HEK293 (cell line): ENCODE results near the gene WDR44.
A peak's percentile ranks its signal among the peaks of the same experiment; 100 is the strongest.

ENCODE experiments used
- FEZF1 ChIP-seq: fragments of 450-650 bp; formaldehyde crosslinking; IDR thresholded peaks from 2 replicates; pipeline ENCODE4 v1.5.1; 2016; ENCODE audit warnings: missing biosample characterization, missing genetic modification characterization
- KLF1 ChIP-seq: fragments of 450-650 bp; formaldehyde crosslinking; IDR thresholded peaks from 2 replicates; pipeline ENCODE4 v1.5.1; 2016; ENCODE audit warnings: missing biosample characterization, missing genetic modification characterization
- KLF8 ChIP-seq: fragments of 450-650 bp; formaldehyde crosslinking; IDR thresholded peaks from 2 replicates; pipeline ENCODE4 v1.5.1; 2016; ENCODE audit warnings: missing biosample characterization, missing genetic modification characterization
- SCRT2 ChIP-seq: fragments of 450-650 bp; formaldehyde crosslinking; IDR thresholded peaks from 2 replicates; pipeline ENCODE4 v1.5.1; 2016; ENCODE audit warnings: missing biosample characterization, missing genetic modification characterization
- ZBTB21 ChIP-seq: fragments of 450-650 bp; formaldehyde crosslinking; IDR thresholded peaks from 2 replicates; pipeline ENCODE4 v1.5.1; 2017; ENCODE audit warnings: missing biosample characterization, missing genetic modification characterization
- ZFHX2 ChIP-seq: fragments of 450-650 bp; formaldehyde crosslinking; conservative IDR thresholded peaks from 2 replicates; pipeline ENCODE4 v1.5.1; 2016; ENCODE audit warnings: missing biosample characterization, missing genetic modification characterization
- ZNF112 ChIP-seq: fragments of 450-650 bp; formaldehyde crosslinking; IDR thresholded peaks from 2 replicates; pipeline ENCODE4 v1.5.0; 2017; ENCODE audit warnings: missing biosample characterization, missing genetic modification characterization
- ZNF121 ChIP-seq: fragments of 450-650 bp; formaldehyde crosslinking; IDR thresholded peaks from 2 replicates; pipeline ENCODE4 v1.5.1; 2016; ENCODE audit warnings: missing biosample characterization, missing genetic modification characterization
- ZNF202 ChIP-seq: fragments of 450-650 bp; formaldehyde crosslinking; IDR thresholded peaks from 2 replicates; pipeline ENCODE4 v1.5.1; 2016; ENCODE audit warnings: missing biosample characterization, missing genetic modification characterization, borderline replicate concordance
- ZNF214 ChIP-seq: fragments of 450-650 bp; formaldehyde crosslinking; IDR thresholded peaks from 2 replicates; pipeline ENCODE4 v1.5.1; 2017; ENCODE audit warnings: missing biosample characterization, mild to moderate bottlenecking, missing genetic modification characterization, borderline replicate concordance
- ZNF239 ChIP-seq: fragments of 450-650 bp; formaldehyde crosslinking; IDR thresholded peaks from 2 replicates; pipeline ENCODE4 v1.5.1; 2016; ENCODE audit warnings: missing biosample characterization, missing genetic modification characterization
- ZNF24 ChIP-seq: fragments of 450-650 bp; formaldehyde crosslinking; IDR thresholded peaks from 2 replicates; pipeline ENCODE4 v1.5.1; 2016; ENCODE audit warnings: missing biosample characterization, missing genetic modification characterization
- ZNF248 ChIP-seq: fragments of 450-650 bp; formaldehyde crosslinking; IDR thresholded peaks from 2 replicates; pipeline ENCODE4 v1.5.1; 2017; ENCODE audit warnings: missing biosample characterization, missing genetic modification characterization
- ZNF274 ChIP-seq, 2 experiments: fragments of 200-500 bp in 1 of 2; fragments of 450-650 bp in 1 of 2; sonication (Bioruptor generic) in 1 of 2; formaldehyde crosslinking in 1 of 2; IDR thresholded peaks; 2 replicates each; pipeline versions ENCODE4 v1.5.1 to v1.6.1; 2014 to 2016; ENCODE audit warnings: borderline replicate concordance in 1 of 2, inconsistent platforms in 1 of 2, low read length in 1 of 2, missing biosample characterization in 1 of 2, missing genetic modification characterization in 1 of 2
- ZNF354C ChIP-seq: fragments of 450-650 bp; formaldehyde crosslinking; IDR thresholded peaks from 2 replicates; pipeline ENCODE4 v1.5.1; 2016; ENCODE audit warnings: missing biosample characterization, missing genetic modification characterization, low read depth, borderline replicate concordance
- ZNF366 ChIP-seq: fragments of 450-650 bp; formaldehyde crosslinking; conservative IDR thresholded peaks from 2 replicates; pipeline ENCODE4 v1.5.1; 2016; ENCODE audit warnings: missing biosample characterization, missing genetic modification characterization
- ZNF394 ChIP-seq: fragments of 450-650 bp; formaldehyde crosslinking; IDR thresholded peaks from 2 replicates; pipeline ENCODE4 v1.5.1; 2016; ENCODE audit warnings: missing biosample characterization, missing genetic modification characterization, mild to moderate bottlenecking, moderate library complexity, borderline replicate concordance
- ZNF529 ChIP-seq: fragments of 450-650 bp; formaldehyde crosslinking; IDR thresholded peaks from 2 replicates; pipeline ENCODE4 v1.5.1; 2017; ENCODE audit warnings: missing genetic modification characterization, missing biosample characterization; ENCODE audit not compliant: insufficient replicate concordance
- ZNF555 ChIP-seq: fragments of 450-650 bp; formaldehyde crosslinking; conservative IDR thresholded peaks from 2 replicates; pipeline ENCODE4 v1.5.1; 2017; ENCODE audit warnings: missing biosample characterization, mild to moderate bottlenecking, missing genetic modification characterization, inconsistent platforms
- ZNF768 ChIP-seq: fragments of 450-650 bp; formaldehyde crosslinking; IDR thresholded peaks from 2 replicates; pipeline ENCODE4 v1.5.1; 2018; ENCODE audit warnings: missing biosample characterization, mild to moderate bottlenecking, missing genetic modification characterization
- ZNF792 ChIP-seq: fragments of 450-650 bp; formaldehyde crosslinking; IDR thresholded peaks from 2 replicates; pipeline ENCODE4 v1.5.1; 2016; ENCODE audit warnings: missing biosample characterization, missing genetic modification characterization
- ZNF830 ChIP-seq: fragments of 450-650 bp; IDR thresholded peaks from 2 replicates; pipeline ENCODE4 v1.5.0; 2018; ENCODE audit warnings: missing biosample characterization, missing genetic modification characterization, low read depth, mild to moderate bottlenecking, moderate library complexity
- ZSCAN16 ChIP-seq: fragments of 450-650 bp; formaldehyde crosslinking; IDR thresholded peaks from 2 replicates; pipeline ENCODE4 v1.5.1; 2016; ENCODE audit warnings: missing biosample characterization, missing genetic modification characterization
- TF ChIP-seq, protein P1 (sequence below): fragments of 450-650 bp; formaldehyde crosslinking; IDR thresholded peaks from 2 replicates; pipeline ENCODE4 v1.5.1; 2016; ENCODE audit warnings: missing biosample characterization, missing genetic modification characterization
- TF ChIP-seq, protein P2 (sequence below): fragments of 450-650 bp; formaldehyde crosslinking; IDR thresholded peaks from 2 replicates; pipeline ENCODE4 v1.5.1; 2016; ENCODE audit warnings: missing biosample characterization, missing genetic modification characterization
- TF ChIP-seq, protein P3 (sequence below): fragments of 450-650 bp; formaldehyde crosslinking; IDR thresholded peaks from 2 replicates; pipeline ENCODE4 v1.5.0; 2017; ENCODE audit warnings: missing biosample characterization, missing genetic modification characterization, borderline replicate concordance
- TF ChIP-seq, protein P4 (sequence below): fragments of 450-650 bp; IDR thresholded peaks from 2 replicates; pipeline ENCODE4 v1.5.1; 2018; ENCODE audit warnings: missing biosample characterization, mild to moderate bottlenecking, missing genetic modification characterization
- TF ChIP-seq, protein P5 (sequence below): fragments of 450-650 bp; formaldehyde crosslinking; IDR thresholded peaks from 2 replicates; pipeline ENCODE4 v1.5.1; 2016; ENCODE audit warnings: missing biosample characterization, missing genetic modification characterization
- TF ChIP-seq, protein P6 (sequence below): fragments of 450-650 bp; formaldehyde crosslinking; optimal IDR thresholded peaks from 2 replicates; pipeline ENCODE3; 2016; ENCODE audit warnings: missing biosample characterization, mild to moderate bottlenecking, missing genetic modification characterization
- TF ChIP-seq, protein P7 (sequence below): fragments of 450-650 bp; formaldehyde crosslinking; IDR thresholded peaks from 2 replicates; pipeline ENCODE4 v1.5.1; 2016; ENCODE audit warnings: missing biosample characterization, missing genetic modification characterization

Gene WDR44

DNA sequence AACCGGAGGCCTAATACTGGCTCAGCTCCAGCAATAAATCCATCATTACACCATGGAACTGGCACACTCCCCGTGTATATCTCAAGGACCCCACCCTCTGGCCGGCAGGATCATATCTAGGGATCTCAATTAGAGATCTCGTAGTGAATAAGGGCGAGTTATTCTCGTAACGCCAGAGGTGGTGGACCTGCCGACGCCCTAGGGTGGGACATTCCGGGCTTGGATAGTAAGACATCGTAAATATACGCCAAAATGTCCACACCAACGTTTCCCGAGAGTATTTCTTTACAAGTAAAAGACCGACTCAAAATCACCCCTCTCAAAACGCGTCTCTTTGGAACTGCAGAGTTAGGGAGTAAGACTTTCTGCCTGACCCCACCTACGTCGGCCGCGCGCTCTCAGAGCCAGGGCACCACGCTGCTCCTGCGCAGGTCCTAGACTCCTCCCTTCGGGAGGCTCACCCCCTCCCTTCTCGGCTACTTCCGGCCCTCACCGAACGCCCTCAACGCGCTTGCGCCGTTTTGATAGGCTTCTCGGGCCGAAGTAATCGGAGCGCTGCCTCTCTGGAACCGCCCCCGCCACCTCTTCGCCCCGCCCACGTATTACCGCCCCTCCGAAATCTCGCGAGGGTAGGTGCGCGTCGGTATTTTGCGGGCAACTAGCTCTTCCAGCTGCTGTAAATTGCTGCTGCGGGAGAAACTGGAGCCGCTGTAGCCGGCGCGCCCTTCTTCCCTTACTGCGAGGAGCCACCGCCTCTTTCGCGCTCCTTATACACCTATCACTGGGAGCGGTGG lies at the start of gene WDR44 (continued):
- TF ChIP-seq ZNF555 (no peak), ZNF830 (tag by site-specific recombination) (no peak), ZNF24 (tag by site-specific recombination) (no peak), ZFHX2 (tag by site-specific recombination) (peak; percentile 96), SCRT2 (tag by site-specific recombination) (no peak), FEZF1 (no peak), ZNF274 (IDR thresholded peaks at IDR 0.05; ENCODE audit: low read length) (no peak), ZNF274 (tag by site-specific recombination; IDR thresholded peaks at IDR 0.05; ENCODE audit: borderline replicate concordance) (no peak), ZNF112 (tag by site-specific recombination) (no peak), ZNF214 (no peak), ZNF792 (tag by site-specific recombination) (no peak), ZBTB21 (tag by site-specific recombination) (no peak), ZNF366 (tag by site-specific recombination) (peak; percentile 54; the same call in 1 of the 2 replicates), ZNF202 (tag by site-specific recombination) (no peak), ZNF248 (no peak), ZNF239 (tag by site-specific recombination) (no peak), ZNF354C (no peak), ZNF529 (tag by site-specific recombination) (no peak), KLF8 (tag by site-specific recombination) (peak; percentile 82), ZSCAN16 (tag by site-specific recombination) (no peak), ZNF768 (no peak), KLF1 (peak; percentile 96), ZNF121 (tag by site-specific recombination) (no peak), ZNF394 (tag by site-specific recombination) (no peak)
- TF ChIP-seq, protein P1, sequence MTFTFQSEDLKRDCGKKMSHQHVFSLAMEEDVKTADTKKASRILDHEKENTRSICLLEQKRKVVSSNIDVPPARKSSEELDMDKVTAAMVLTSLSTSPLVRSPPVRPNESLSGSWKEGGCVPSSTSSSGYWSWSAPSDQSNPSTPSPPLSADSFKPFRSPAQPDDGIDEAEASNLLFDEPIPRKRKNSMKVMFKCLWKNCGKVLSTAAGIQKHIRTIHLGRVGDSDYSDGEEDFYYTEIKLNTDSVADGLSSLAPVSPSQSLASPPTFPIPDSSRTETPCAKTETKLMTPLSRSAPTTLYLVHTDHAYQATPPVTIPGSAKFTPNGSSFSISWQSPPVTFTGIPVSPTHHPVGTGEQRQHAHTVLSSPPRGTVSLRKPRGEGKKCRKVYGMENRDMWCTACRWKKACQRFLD (tag by site-specific recombination) = no peak
- TF ChIP-seq, protein P2, sequence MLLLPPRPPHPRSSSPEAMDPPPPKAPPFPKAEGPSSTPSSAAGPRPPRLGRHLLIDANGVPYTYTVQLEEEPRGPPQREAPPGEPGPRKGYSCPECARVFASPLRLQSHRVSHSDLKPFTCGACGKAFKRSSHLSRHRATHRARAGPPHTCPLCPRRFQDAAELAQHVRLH (tag by site-specific recombination) = no peak
- TF ChIP-seq, protein P3, sequence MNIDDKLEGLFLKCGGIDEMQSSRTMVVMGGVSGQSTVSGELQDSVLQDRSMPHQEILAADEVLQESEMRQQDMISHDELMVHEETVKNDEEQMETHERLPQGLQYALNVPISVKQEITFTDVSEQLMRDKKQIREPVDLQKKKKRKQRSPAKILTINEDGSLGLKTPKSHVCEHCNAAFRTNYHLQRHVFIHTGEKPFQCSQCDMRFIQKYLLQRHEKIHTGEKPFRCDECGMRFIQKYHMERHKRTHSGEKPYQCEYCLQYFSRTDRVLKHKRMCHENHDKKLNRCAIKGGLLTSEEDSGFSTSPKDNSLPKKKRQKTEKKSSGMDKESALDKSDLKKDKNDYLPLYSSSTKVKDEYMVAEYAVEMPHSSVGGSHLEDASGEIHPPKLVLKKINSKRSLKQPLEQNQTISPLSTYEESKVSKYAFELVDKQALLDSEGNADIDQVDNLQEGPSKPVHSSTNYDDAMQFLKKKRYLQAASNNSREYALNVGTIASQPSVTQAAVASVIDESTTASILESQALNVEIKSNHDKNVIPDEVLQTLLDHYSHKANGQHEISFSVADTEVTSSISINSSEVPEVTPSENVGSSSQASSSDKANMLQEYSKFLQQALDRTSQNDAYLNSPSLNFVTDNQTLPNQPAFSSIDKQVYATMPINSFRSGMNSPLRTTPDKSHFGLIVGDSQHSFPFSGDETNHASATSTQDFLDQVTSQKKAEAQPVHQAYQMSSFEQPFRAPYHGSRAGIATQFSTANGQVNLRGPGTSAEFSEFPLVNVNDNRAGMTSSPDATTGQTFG = no peak
- TF ChIP-seq, protein P4, sequence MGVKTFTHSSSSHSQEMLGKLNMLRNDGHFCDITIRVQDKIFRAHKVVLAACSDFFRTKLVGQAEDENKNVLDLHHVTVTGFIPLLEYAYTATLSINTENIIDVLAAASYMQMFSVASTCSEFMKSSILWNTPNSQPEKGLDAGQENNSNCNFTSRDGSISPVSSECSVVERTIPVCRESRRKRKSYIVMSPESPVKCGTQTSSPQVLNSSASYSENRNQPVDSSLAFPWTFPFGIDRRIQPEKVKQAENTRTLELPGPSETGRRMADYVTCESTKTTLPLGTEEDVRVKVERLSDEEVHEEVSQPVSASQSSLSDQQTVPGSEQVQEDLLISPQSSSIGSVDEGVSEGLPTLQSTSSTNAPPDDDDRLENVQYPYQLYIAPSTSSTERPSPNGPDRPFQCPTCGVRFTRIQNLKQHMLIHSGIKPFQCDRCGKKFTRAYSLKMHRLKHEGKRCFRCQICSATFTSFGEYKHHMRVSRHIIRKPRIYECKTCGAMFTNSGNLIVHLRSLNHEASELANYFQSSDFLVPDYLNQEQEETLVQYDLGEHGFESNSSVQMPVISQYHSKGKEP = no peak
- TF ChIP-seq, protein P5, sequence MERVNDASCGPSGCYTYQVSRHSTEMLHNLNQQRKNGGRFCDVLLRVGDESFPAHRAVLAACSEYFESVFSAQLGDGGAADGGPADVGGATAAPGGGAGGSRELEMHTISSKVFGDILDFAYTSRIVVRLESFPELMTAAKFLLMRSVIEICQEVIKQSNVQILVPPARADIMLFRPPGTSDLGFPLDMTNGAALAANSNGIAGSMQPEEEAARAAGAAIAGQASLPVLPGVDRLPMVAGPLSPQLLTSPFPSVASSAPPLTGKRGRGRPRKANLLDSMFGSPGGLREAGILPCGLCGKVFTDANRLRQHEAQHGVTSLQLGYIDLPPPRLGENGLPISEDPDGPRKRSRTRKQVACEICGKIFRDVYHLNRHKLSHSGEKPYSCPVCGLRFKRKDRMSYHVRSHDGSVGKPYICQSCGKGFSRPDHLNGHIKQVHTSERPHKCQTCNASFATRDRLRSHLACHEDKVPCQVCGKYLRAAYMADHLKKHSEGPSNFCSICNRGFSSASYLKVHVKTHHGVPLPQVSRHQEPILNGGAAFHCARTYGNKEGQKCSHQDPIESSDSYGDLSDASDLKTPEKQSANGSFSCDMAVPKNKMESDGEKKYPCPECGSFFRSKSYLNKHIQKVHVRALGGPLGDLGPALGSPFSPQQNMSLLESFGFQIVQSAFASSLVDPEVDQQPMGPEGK (tag by site-specific recombination) = peak; percentile 61
- TF ChIP-seq, protein P6, sequence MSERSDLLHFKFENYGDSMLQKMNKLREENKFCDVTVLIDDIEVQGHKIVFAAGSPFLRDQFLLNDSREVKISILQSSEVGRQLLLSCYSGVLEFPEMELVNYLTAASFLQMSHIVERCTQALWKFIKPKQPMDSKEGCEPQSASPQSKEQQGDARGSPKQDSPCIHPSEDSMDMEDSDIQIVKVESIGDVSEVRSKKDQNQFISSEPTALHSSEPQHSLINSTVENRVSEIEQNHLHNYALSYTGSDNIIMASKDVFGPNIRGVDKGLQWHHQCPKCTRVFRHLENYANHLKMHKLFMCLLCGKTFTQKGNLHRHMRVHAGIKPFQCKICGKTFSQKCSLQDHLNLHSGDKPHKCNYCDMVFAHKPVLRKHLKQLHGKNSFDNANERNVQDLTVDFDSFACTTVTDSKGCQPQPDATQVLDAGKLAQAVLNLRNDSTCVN (tag by site-specific recombination) = peak; percentile 45
- TF ChIP-seq, protein P7, sequence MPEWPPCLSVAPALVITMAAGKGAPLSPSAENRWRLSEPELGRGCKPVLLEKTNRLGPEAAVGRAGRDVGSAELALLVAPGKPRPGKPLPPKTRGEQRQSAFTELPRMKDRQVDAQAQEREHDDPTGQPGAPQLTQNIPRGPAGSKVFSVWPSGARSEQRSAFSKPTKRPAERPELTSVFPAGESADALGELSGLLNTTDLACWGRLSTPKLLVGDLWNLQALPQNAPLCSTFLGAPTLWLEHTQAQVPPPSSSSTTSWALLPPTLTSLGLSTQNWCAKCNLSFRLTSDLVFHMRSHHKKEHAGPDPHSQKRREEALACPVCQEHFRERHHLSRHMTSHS (tag by site-specific recombination) = no peak
